HUES6 (cell line): ENCODE measurements around the gene OR5K3.

Source experiments
- H3K27ac ChIP-seq: 2 replicates; pipeline ENCODE4 v1.7.0; 2013; ENCODE audit warnings: low read depth, mild to moderate bottlenecking, low read length, inconsistent platforms
- H3K27me3 ChIP-seq: 2 replicates; pipeline ENCODE4 v1.6.1; 2013; ENCODE audit warnings: low read length; ENCODE audit not compliant: control insufficient read depth, insufficient read depth
- H3K36me3 ChIP-seq: 2 replicates; pipeline ENCODE4 v1.6.1; 2013; ENCODE audit warnings: low read length; ENCODE audit not compliant: control insufficient read depth, insufficient read depth
- H3K4me1 ChIP-seq: 2 replicates; pipeline ENCODE4 v1.6.1; 2013; ENCODE audit warnings: low read length; ENCODE audit not compliant: control insufficient read depth, insufficient read depth
- H3K4me3 ChIP-seq: 2 replicates; pipeline ENCODE4 v1.5.1; 2013; ENCODE audit warnings: low read depth, low read length
- H3K9ac ChIP-seq: one replicate; pipeline ENCODE4 v1.6.1; 2013; ENCODE audit warnings: mild to moderate bottlenecking, low read length
- H3K9me3 ChIP-seq: 2 replicates; pipeline ENCODE4 v1.6.1; 2013; ENCODE audit warnings: low read depth, low read length; ENCODE audit not compliant: control insufficient read depth, insufficient read depth

OR5K3 gene

GRCh38 chr3:98433764-98434163, 43.3 kb downstream of the OR5K3 start:
- H3K9ac ChIP-seq, result no peak overlapping the region
- peaks cover 16% of the 10 kb centered on the region for H3K9me3 ChIP-seq
- no peak overlapping the region for H3K27ac ChIP-seq
- H3K27me3 ChIP-seq, result no peaks in the 10 kb centered on the region
- no peaks in the 10 kb centered on the region for H3K4me1 ChIP-seq
- no peaks in the 10 kb centered on the region for H3K36me3 ChIP-seq
- no peak overlapping the region for H3K4me3 ChIP-seq

DNA sequence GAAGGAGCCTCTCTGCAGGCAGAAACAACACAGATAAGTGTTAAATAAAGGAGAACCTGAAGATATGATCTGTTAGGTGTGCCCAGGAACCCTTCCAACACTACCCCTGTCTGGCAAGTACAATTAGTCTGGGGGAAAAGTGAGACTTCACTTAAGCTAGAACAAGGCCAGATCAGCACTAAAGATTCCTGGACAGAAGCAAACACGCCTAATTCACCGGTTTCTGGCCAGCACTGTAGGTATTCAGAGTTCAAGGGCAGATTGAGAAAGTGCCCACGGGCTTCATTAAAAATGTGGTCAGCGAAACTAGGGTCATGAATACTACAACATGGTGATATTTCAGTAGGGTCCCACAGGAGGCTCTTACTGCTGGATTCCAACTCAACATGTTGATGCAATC, 43.9 kb downstream of the OR5K3 start:
- Histone ChIP-seq H3K36me3 (no peaks in the 10 kb centered on the region), H3K4me1 (no peaks in the 10 kb centered on the region), H3K9ac (no peak overlapping the region), H3K27me3 (no peaks in the 10 kb centered on the region), H3K4me3 (no peak overlapping the region), H3K27ac (no peak overlapping the region), H3K9me3 (peaks cover 9% of the 10 kb centered on the region)

DNA sequence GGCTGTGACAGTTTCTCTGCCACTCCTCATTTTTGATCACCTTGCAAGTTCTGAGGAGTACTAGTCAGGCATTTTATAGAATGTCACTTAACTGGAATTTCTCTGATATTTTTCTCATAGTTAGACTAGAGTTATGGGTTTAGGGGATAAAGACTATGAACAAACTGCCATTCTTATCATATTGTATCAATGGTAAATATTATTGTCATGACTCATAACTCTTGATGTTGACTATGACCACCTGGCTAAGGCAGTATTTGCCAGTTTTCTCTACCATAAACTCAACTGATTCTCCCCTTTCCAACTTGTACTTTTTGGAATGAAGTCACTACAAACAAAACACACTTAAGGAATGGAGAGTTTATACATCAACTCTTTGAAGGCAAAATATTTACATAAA, 49.8 kb downstream of the OR5K3 start:
- H3K27me3 ChIP-seq, result no peaks in the 10 kb centered on the region
- H3K4me3 ChIP-seq, result no peak overlapping the region
- H3K4me1 ChIP-seq, result no peaks in the 10 kb centered on the region
- no peaks in the 10 kb centered on the region for H3K9me3 ChIP-seq
- H3K36me3 ChIP-seq, result no peaks in the 10 kb centered on the region
- no peak overlapping the region for H3K27ac ChIP-seq
- no peak overlapping the region for H3K9ac ChIP-seq
